ENCODE measurements around the gene ARRB1.
A peak's percentile ranks its signal among the peaks of the same experiment; 100 is the strongest.

ARRB1 gene

DNA sequence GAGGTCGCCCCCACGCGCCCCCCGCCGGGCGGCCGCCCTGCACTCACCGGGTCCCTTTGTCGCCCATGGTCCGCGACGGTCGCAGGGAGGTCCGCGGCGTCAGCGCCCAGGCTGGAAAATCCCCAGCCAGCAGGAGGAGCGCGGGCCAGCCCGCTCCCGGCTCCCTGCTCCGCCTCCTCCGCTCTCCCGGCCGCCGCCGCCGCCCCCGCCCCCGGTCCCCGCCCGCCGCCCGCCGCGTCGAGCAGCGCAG is at the start of gene ARRB1:
ARRB1 (minus strand) TSS at position 121 of the 250 bp plus-strand sequence; CDS start at position 67, 54 bp downstream.
- H3K4me3 ChIP-seq (ENCODE audit: severe bottlenecking) = peak within 1 kb of the TSS; percentile 31
- H3K4me1 ChIP-seq (ENCODE audit: insufficient read depth, poor library complexity, severe bottlenecking) = no peaks in the 10 kb centered on the region
- H3K27me3 ChIP-seq (ENCODE audit: insufficient read depth, poor library complexity, severe bottlenecking) = peaks cover 3% of the 10 kb centered on the region
- TF ChIP-seq, protein P1, sequence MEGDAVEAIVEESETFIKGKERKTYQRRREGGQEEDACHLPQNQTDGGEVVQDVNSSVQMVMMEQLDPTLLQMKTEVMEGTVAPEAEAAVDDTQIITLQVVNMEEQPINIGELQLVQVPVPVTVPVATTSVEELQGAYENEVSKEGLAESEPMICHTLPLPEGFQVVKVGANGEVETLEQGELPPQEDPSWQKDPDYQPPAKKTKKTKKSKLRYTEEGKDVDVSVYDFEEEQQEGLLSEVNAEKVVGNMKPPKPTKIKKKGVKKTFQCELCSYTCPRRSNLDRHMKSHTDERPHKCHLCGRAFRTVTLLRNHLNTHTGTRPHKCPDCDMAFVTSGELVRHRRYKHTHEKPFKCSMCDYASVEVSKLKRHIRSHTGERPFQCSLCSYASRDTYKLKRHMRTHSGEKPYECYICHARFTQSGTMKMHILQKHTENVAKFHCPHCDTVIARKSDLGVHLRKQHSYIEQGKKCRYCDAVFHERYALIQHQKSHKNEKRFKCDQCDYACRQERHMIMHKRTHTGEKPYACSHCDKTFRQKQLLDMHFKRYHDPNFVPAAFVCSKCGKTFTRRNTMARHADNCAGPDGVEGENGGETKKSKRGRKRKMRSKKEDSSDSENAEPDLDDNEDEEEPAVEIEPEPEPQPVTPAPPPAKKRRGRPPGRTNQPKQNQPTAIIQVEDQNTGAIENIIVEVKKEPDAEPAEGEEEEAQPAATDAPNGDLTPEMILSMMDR (IDR thresholded peaks at IDR 0.05; ENCODE audit: poor library complexity, severe bottlenecking) = no peak
- peak; percentile 58 for ATAC-seq (ENCODE audit: low read depth)
- no peaks in the 10 kb centered on the region for H3K9me3 ChIP-seq (ENCODE audit: severe bottlenecking)
- no peaks in the 10 kb centered on the region for H3K36me3 ChIP-seq (ENCODE audit: low read depth)
- no peak for DNase-seq (ENCODE audit: low spot score)
- H3K27ac ChIP-seq (ENCODE audit: poor library complexity, severe bottlenecking) = no peak within 1 kb of the TSS

DNA sequence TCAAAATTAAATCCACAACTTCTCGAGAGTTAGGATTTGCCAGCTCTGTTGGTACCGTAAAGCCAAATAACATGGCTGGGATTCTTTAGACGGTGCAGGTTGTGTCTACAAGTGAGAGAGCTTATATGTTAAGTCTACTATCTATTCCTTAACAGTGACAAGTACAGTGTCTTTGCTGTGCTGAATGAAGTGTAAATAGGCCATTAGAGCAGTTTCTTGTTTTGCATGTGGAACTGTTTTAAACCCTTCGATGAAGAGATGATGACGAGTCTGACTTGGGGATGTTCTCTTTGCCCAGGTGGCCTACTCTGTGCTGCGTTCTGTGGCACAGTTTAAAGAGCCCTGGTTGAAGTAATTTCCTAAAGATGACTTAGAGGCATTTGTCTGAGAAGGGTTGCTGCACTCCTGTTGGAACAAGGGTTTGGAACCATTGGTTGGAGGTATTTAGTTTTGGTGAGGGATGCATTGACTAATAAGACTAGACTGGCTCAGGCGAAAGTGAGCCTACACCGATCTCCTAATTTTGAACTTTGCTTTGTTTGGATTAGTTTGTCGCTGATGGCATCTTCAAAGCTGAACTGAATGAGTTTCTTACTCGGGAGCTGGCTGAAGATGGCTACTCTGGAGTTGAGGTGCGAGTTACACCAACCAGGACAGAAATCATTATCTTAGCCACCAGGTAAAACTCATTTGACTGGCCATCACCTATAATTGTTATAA is 48.8 kb upstream of the ARRB1 start:
- DNase-seq (ENCODE audit: low spot score) = no peak
- Histone ChIP-seq H3K36me3 (ENCODE audit: low read depth) (peaks cover 59% of the 10 kb centered on the region), H3K4me3 (ENCODE audit: severe bottlenecking) (peak overlapping the region; percentile 81), H3K9me3 (ENCODE audit: severe bottlenecking) (no peaks in the 10 kb centered on the region), H3K4me1 (ENCODE audit: insufficient read depth, poor library complexity, severe bottlenecking) (peaks cover 14% of the 10 kb centered on the region), H3K27me3 (ENCODE audit: insufficient read depth, poor library complexity, severe bottlenecking) (no peaks in the 10 kb centered on the region), H3K27ac (ENCODE audit: poor library complexity, severe bottlenecking) (peak overlapping the region; percentile 91)
- peak; percentile 26 for ATAC-seq (ENCODE audit: low read depth)
- TF ChIP-seq, protein P1 (IDR thresholded peaks at IDR 0.05; ENCODE audit: poor library complexity, severe bottlenecking) = no peak

DNA sequence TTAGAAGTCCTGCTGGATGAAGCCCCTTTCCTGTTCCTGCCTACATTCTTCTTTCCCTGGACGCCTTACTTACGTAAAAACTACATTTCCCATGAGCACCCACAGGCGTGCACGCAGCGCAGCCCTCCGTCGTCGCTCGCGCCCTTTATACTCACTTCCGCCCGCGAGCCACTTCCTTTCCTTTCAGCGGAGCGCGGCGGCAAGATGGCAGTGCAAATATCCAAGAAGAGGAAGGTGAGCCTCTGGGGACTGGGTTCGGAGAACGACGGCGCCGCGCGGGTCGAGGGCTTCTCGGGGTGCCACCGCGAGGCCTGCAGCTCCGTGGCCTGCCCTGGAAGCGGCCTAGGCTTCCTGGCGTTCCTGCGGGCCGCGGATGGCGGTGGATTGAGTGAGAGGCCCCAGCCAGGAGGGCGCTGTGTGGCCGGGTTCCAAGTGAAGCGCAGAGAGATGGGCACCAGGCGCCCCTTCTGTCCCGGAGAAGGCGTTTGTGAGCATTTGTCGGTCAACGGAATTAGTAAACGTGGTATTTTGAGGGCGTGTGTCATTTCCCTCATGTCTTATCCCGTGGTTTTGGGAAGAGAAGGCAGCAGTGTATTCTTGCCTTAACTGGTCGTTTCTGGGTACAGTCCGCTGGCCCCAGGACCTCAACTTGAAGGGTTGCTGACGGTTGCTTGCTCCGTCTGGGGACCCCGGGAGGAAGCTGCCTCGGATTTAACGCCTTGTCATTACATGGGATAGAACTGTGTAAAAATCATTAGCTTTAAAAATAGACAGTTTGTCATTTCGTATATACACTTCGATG is 48.1 kb upstream of the ARRB1 start, which contains the start of gene RPS3:
RPS3 (plus strand) TSS at position 175 of the 802 bp plus-strand sequence; CDS start at position 205, 30 bp downstream.
- Histone ChIP-seq H3K9me3 (ENCODE audit: severe bottlenecking) (no peaks in the 10 kb centered on the region), H3K4me1 (ENCODE audit: insufficient read depth, poor library complexity, severe bottlenecking) (peaks cover 14% of the 10 kb centered on the region), H3K27ac (ENCODE audit: poor library complexity, severe bottlenecking) (peak within 1 kb of the TSS; percentile 91), H3K4me3 (ENCODE audit: severe bottlenecking) (peak within 1 kb of the TSS; percentile 81), H3K27me3 (ENCODE audit: insufficient read depth, poor library complexity, severe bottlenecking) (no peaks in the 10 kb centered on the region), H3K36me3 (ENCODE audit: low read depth) (peaks cover 51% of the 10 kb centered on the region)
- DNase-seq (ENCODE audit: low spot score) (peak; percentile 88), ATAC-seq (ENCODE audit: low read depth) (peak; percentile 92)
- TF ChIP-seq, protein P1 (IDR thresholded peaks at IDR 0.05; ENCODE audit: poor library complexity, severe bottlenecking) = no peak

DNA sequence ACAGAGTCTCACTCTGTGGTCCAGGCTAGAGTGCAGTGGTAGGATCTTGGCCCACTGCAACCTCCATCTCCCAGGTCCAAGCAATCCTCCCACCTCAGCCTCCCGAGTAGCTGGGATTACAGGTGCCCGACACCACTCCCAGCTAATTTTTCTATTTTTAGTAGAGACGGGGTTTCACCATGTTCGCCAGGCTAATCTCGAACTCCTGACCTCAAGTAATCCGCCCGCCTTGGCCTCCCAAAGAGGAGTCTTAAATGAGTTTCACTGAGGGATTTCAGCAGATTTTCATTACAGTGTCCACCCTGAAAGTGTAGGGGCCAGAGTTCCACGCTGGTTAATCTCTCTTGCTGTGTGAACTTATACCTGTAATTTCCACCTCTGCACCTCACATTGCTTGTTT is 47.4 kb upstream of the ARRB1 start:
- H3K27ac ChIP-seq (ENCODE audit: poor library complexity, severe bottlenecking) = peak overlapping the region; percentile 91
- no peaks in the 10 kb centered on the region for H3K9me3 ChIP-seq (ENCODE audit: severe bottlenecking)
- H3K36me3 ChIP-seq (ENCODE audit: low read depth) = peaks cover 45% of the 10 kb centered on the region
- peak overlapping the region; percentile 81 for H3K4me3 ChIP-seq (ENCODE audit: severe bottlenecking)
- no peak for DNase-seq (ENCODE audit: low spot score)
- TF ChIP-seq, protein P1 (IDR thresholded peaks at IDR 0.05; ENCODE audit: poor library complexity, severe bottlenecking) = no peak
- no peaks in the 10 kb centered on the region for H3K27me3 ChIP-seq (ENCODE audit: insufficient read depth, poor library complexity, severe bottlenecking)
- ATAC-seq (ENCODE audit: low read depth) = no peak
- H3K4me1 ChIP-seq (ENCODE audit: insufficient read depth, poor library complexity, severe bottlenecking) = peaks cover 14% of the 10 kb centered on the region
